Thoracic aorta (tissue), 2 donors: ENCODE results near the gene SWSAP1. TPM values are rescaled to one million over a fixed set of nuclear protein-coding genes. Genes with fewer than 3 reads are reported as not detected.

Experiments used
- ATAC-seq: fragments of 150-250 bp; one replicate; pipeline ENCODE4 v1.8.0; 2017; ENCODE audit warnings: low read depth; ENCODE audit not compliant: insufficient number of reproducible peaks, low FRiP score
- DNase-seq: peaks from one replicate; pipeline ENCODE4 v3.0.0-alpha.2; 2020; ENCODE audit warnings: low spot score
- H3K27ac ChIP-seq, 2 donors: fragments of 200-600 bp; sonication (generic); 1 replicate in 1 of 2; 2 replicates in 1 of 2; pipeline ENCODE4 v1.5.1; 2016; ENCODE audit warnings: mild to moderate bottlenecking in 2 of 2, moderate library complexity in 2 of 2
- H3K27me3 ChIP-seq: fragments of 200-600 bp; sonication (generic); replicated peaks from 2 replicates; pipeline ENCODE4 v1.6.0; 2016; ENCODE audit warnings: mild to moderate bottlenecking; ENCODE audit not compliant: insufficient read depth
- H3K36me3 ChIP-seq: fragments of 200-600 bp; sonication (generic); one replicate; pipeline ENCODE4 v1.5.1; 2016
- H3K4me1 ChIP-seq, 2 donors: fragments of 200-600 bp; sonication (generic); 1 replicate in 1 of 2; 2 replicates in 1 of 2; pipeline versions ENCODE4 v1.5.1 to v1.6.0; 2016; ENCODE audit warnings: low read depth in 2 of 2, mild to moderate bottlenecking in 1 of 2; ENCODE audit not compliant: control insufficient read depth in 1 of 2
- H3K4me3 ChIP-seq: fragments of 200-600 bp; sonication (generic); 2 replicates; pipeline ENCODE4 v1.5.1; 2016; ENCODE audit warnings: mild to moderate bottlenecking
- H3K9me3 ChIP-seq: fragments of 200-600 bp; sonication (generic); 2 replicates; pipeline ENCODE4 v1.5.1; 2016
- total RNA-seq, 2 donors: library from RNA; depleted of rRNA; stranded (reverse); fragments of >200 nt; gene quantifications; one replicate each; pipeline versions ENCODE4 v1.1.0 to v1.2.3, GENCODE V29; 2016
- TF ChIP-seq, protein P1 (sequence below): fragments of 200-600 bp; sonication (generic); IDR thresholded peaks from one replicate; pipeline ENCODE4 v1.5.1; 2019; ENCODE audit warnings: antibody characterized with exemption

The SWSAP1 gene
- total RNA-seq, 2 donors from 2014 or later = 1.2 to 1.5 TPM

DNA sequence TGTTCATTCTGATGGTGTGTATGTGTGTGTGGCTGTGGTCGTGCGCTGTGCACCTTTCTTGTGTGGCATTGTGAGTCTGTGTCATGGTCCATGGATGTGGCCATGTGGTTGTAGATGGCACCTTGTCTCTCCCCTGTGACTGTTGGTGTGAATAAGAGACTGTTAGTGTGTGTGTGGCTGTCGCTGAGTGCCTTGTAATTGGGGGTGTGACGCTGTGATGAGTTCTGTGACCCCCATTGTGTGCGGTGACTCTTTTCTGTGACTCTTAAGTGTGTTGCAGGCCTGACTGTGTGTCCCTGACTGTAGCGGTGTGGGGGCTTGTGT is 18.4 kb upstream of the SWSAP1 start:
- DNase-seq (no peak), ATAC-seq (no peak)
- H3K9me3 ChIP-seq = no peaks in the 10 kb centered on the region
- no peaks in the 10 kb centered on the region for H3K27me3 ChIP-seq
- H3K4me1 ChIP-seq = peaks cover 0 to 11% of the 10 kb centered on the region in 2 donors
- H3K27ac ChIP-seq = peak overlapping the region; percentile 54 to 55
- H3K4me3 ChIP-seq = peak overlapping the region; percentile 86
- peaks cover 9% of the 10 kb centered on the region for H3K36me3 ChIP-seq
- TF ChIP-seq, protein P1, sequence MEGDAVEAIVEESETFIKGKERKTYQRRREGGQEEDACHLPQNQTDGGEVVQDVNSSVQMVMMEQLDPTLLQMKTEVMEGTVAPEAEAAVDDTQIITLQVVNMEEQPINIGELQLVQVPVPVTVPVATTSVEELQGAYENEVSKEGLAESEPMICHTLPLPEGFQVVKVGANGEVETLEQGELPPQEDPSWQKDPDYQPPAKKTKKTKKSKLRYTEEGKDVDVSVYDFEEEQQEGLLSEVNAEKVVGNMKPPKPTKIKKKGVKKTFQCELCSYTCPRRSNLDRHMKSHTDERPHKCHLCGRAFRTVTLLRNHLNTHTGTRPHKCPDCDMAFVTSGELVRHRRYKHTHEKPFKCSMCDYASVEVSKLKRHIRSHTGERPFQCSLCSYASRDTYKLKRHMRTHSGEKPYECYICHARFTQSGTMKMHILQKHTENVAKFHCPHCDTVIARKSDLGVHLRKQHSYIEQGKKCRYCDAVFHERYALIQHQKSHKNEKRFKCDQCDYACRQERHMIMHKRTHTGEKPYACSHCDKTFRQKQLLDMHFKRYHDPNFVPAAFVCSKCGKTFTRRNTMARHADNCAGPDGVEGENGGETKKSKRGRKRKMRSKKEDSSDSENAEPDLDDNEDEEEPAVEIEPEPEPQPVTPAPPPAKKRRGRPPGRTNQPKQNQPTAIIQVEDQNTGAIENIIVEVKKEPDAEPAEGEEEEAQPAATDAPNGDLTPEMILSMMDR = no peak

DNA sequence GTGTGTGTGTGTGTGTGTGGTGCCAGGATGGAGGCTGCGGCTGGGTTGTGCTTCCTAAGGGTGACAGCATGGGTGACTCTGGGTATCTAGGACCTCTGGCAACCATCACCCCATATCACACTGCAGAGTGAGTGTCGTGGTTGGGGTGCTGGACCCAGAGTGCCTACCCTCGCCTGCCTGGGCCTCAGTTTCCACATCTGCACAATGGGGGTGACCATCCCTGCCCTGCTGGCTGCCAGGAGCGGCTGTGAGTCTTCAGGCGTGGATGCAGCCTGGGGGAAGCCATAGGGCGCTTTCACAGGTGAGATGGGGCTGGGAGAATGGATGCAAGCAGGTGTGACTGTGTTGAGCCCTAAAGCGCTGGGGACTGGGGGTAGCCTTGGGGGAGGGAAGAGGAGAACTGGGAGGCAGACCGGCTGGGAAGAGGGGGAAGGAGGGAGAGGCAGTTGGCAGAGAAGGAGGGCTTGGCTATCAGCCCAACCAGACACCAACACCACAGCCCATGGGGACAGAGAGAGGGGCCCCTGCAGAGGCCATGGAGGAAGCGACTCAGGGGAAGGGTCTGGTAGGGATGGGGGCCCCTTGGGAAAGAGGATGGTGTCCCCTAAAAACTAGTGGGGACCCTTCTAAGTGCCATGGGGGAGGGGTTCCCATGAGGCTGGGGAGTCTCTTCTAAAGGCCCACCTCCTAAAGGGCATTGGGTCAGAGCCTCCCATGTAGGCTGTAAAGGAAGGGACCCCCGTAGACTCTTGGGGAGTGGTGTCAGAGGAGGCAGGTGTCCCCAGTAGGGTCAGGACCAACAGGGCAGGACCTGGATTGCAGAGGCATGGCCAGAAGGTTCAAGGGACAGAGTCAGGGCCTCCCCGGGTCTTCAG is 17.6 kb upstream of the SWSAP1 start:
- Histone ChIP-seq H3K4me1 (peaks cover 0 to 11% of the 10 kb centered on the region in 2 donors), H3K4me3 (no peak overlapping the region), H3K27me3 (no peaks in the 10 kb centered on the region), H3K27ac (no peak overlapping the region), H3K36me3 (peaks cover 17% of the 10 kb centered on the region), H3K9me3 (no peaks in the 10 kb centered on the region)
- DNase-seq = no peak
- ATAC-seq = no peak
- TF ChIP-seq, protein P1 = no peak

- H3K36me3 ChIP-seq = peaks cover 24% of the 10 kb centered on the region
- ATAC-seq = no peak
- DNase-seq = no peak
- H3K4me3 ChIP-seq = no peak overlapping the region
- no peaks in the 10 kb centered on the region for H3K9me3 ChIP-seq
- no peak overlapping the region for H3K27ac ChIP-seq
- TF ChIP-seq, protein P1 = no peak
- peaks cover 0 to 11% of the 10 kb centered on the region in 2 donors for H3K4me1 ChIP-seq
- no peaks in the 10 kb centered on the region for H3K27me3 ChIP-seq
Measured at GRCh38 chr19:11359421-11359820, 15.0 kb upstream of the SWSAP1 start.

DNA sequence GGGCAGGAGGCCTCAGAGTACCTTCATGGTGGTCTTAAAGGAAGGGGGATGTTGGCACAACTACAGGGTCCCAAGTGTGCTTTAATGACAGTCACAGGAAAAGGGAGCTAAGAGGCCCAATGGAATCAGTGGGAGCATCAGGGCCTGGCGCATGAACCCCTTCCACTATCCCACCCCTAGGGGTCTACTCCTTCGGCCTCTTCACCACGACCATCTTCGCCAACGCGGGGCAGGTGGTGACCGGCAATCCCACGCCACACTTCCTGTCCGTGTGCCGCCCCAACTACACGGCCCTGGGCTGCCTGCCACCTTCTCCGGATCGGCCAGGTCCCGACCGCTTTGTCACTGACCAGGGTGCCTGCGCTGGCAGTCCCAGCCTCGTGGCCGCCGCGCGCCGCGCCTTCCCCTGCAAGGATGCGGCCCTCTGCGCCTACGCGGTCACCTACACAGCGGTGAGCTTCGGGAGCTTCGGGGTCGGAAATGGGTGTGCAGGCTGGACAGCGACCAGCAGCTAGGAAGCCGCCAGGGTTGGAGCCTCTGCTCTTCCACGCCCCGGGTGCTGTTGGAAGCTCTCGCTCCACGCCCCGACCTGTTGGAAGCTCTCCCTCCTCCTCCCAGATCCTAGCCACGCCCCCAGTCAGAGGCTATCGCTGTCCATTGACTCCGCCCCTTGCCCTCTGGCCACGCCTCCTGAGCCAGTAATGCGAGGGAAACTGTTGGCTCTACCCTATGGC is 13.3 kb upstream of the SWSAP1 start:
- TF ChIP-seq, protein P1 = no peak
- H3K27ac ChIP-seq = no peak overlapping the region
- no peak for DNase-seq
- H3K36me3 ChIP-seq = peaks cover 28% of the 10 kb centered on the region
- no peaks in the 10 kb centered on the region for H3K27me3 ChIP-seq
- H3K4me3 ChIP-seq = no peak overlapping the region
- H3K9me3 ChIP-seq = no peaks in the 10 kb centered on the region
- ATAC-seq = no peak
- peaks cover 0 to 4% of the 10 kb centered on the region in 2 donors for H3K4me1 ChIP-seq
